ENCODE results near the gene TRIM45.

GRCh38 chr1:117104986-117105385 is 16.6 kb downstream of the TRIM45 start:
- TF ChIP-seq, protein P1, sequence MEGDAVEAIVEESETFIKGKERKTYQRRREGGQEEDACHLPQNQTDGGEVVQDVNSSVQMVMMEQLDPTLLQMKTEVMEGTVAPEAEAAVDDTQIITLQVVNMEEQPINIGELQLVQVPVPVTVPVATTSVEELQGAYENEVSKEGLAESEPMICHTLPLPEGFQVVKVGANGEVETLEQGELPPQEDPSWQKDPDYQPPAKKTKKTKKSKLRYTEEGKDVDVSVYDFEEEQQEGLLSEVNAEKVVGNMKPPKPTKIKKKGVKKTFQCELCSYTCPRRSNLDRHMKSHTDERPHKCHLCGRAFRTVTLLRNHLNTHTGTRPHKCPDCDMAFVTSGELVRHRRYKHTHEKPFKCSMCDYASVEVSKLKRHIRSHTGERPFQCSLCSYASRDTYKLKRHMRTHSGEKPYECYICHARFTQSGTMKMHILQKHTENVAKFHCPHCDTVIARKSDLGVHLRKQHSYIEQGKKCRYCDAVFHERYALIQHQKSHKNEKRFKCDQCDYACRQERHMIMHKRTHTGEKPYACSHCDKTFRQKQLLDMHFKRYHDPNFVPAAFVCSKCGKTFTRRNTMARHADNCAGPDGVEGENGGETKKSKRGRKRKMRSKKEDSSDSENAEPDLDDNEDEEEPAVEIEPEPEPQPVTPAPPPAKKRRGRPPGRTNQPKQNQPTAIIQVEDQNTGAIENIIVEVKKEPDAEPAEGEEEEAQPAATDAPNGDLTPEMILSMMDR (conservative IDR thresholded peaks at IDR 0.05 in 1 of 2, IDR thresholded peaks at IDR 0.05 in 1 of 2; ENCODE audit: low read depth in 1 of 2, low read length in 2 of 2), result no peak
- TF ChIP-seq EZH2 (IDR thresholded peaks at IDR 0.05; ENCODE audit: low read length, missing control alignments), result no peak
